ENCODE measurements around the gene LARP4B.

LARP4B gene

GRCh38 chr10:966466-967235 lies 35.1 kb upstream of the LARP4B start:
- H3K36me3 Mint-ChIP-seq (ENCODE audit: low read depth) = no peaks in the 10 kb centered on the region
- H3K27ac Mint-ChIP-seq = no peak overlapping the region

GRCh38 chr10:964988-965417 lies 33.5 kb upstream of the LARP4B start:
- Mint-ChIP-seq H3K9me3 (no peaks in the 10 kb centered on the region), H3K27me3 (ENCODE audit: low read depth) (peaks cover 20% of the 10 kb centered on the region), H3K27ac (no peak overlapping the region), H3K4me1 (ENCODE audit: low read depth) (peaks cover 5% of the 10 kb centered on the region), H3K4me3 (no peak overlapping the region), H3K36me3 (ENCODE audit: low read depth) (no peaks in the 10 kb centered on the region)

More at GRCh38 chr10:966466-967235, 35.1 kb upstream of the LARP4B start:
- no peak overlapping the region for H3K4me3 Mint-ChIP-seq
- H3K4me1 Mint-ChIP-seq (ENCODE audit: low read depth) = peaks cover 5% of the 10 kb centered on the region
- peaks cover 22% of the 10 kb centered on the region for H3K27me3 Mint-ChIP-seq (ENCODE audit: low read depth)
- no peaks in the 10 kb centered on the region for H3K9me3 Mint-ChIP-seq

- H3K9me3 Mint-ChIP-seq = no peaks in the 10 kb centered on the region
- peaks cover 15% of the 10 kb centered on the region for H3K27me3 Mint-ChIP-seq (ENCODE audit: low read depth)
- H3K4me1 Mint-ChIP-seq (ENCODE audit: low read depth) = peaks cover 5% of the 10 kb centered on the region
- no peaks in the 10 kb centered on the region for H3K36me3 Mint-ChIP-seq (ENCODE audit: low read depth)
- H3K27ac Mint-ChIP-seq = no peak overlapping the region
- no peak overlapping the region for H3K4me3 Mint-ChIP-seq
Observed at GRCh38 chr10:964321-964987, 32.9 kb upstream of the LARP4B start.

GRCh38 chr10:963655-964054 lies 32.1 kb upstream of the LARP4B start:
- Mint-ChIP-seq H3K27me3 (ENCODE audit: low read depth) (peaks cover 7% of the 10 kb centered on the region), H3K27ac (no peak overlapping the region), H3K4me1 (ENCODE audit: low read depth) (peaks cover 5% of the 10 kb centered on the region), H3K4me3 (no peak overlapping the region), H3K36me3 (ENCODE audit: low read depth) (no peaks in the 10 kb centered on the region), H3K9me3 (no peaks in the 10 kb centered on the region)

GRCh38 chr10:963186-963585 lies 31.7 kb upstream of the LARP4B start:
- Mint-ChIP-seq H3K9me3 (no peaks in the 10 kb centered on the region), H3K4me3 (no peak overlapping the region), H3K36me3 (ENCODE audit: low read depth) (no peaks in the 10 kb centered on the region), H3K27me3 (ENCODE audit: low read depth) (peaks cover 3% of the 10 kb centered on the region), H3K4me1 (ENCODE audit: low read depth) (peaks cover 5% of the 10 kb centered on the region), H3K27ac (no peak overlapping the region)

GRCh38 chr10:962342-962741 lies 30.8 kb upstream of the LARP4B start:
- H3K27ac Mint-ChIP-seq = no peak overlapping the region
- peaks cover 4% of the 10 kb centered on the region for H3K4me1 Mint-ChIP-seq (ENCODE audit: low read depth)
- peaks cover 3% of the 10 kb centered on the region for H3K27me3 Mint-ChIP-seq (ENCODE audit: low read depth)
- H3K36me3 Mint-ChIP-seq (ENCODE audit: low read depth) = no peaks in the 10 kb centered on the region
- H3K9me3 Mint-ChIP-seq = no peaks in the 10 kb centered on the region
- H3K4me3 Mint-ChIP-seq = no peak overlapping the region

GRCh38 chr10:958856-959255 lies 27.4 kb upstream of the LARP4B start:
- Mint-ChIP-seq H3K4me3 (no peak overlapping the region), H3K27ac (no peak overlapping the region), H3K27me3 (ENCODE audit: low read depth) (no peaks in the 10 kb centered on the region), H3K9me3 (no peaks in the 10 kb centered on the region), H3K4me1 (ENCODE audit: low read depth) (no peaks in the 10 kb centered on the region), H3K36me3 (ENCODE audit: low read depth) (no peaks in the 10 kb centered on the region)

GRCh38 chr10:958106-958505 lies 26.6 kb upstream of the LARP4B start:
- H3K27ac Mint-ChIP-seq = no peak overlapping the region
- no peak overlapping the region for H3K4me3 Mint-ChIP-seq
- H3K9me3 Mint-ChIP-seq = no peaks in the 10 kb centered on the region
- H3K27me3 Mint-ChIP-seq (ENCODE audit: low read depth) = no peaks in the 10 kb centered on the region
- H3K36me3 Mint-ChIP-seq (ENCODE audit: low read depth) = no peaks in the 10 kb centered on the region
- no peaks in the 10 kb centered on the region for H3K4me1 Mint-ChIP-seq (ENCODE audit: low read depth)

GRCh38 chr10:955820-956217 lies 24.3 kb upstream of the LARP4B start:
- no peaks in the 10 kb centered on the region for H3K4me1 Mint-ChIP-seq (ENCODE audit: low read depth)
- H3K27me3 Mint-ChIP-seq (ENCODE audit: low read depth) = peaks cover 5% of the 10 kb centered on the region
- H3K4me3 Mint-ChIP-seq = no peak overlapping the region
- H3K9me3 Mint-ChIP-seq = no peaks in the 10 kb centered on the region
- H3K36me3 Mint-ChIP-seq (ENCODE audit: low read depth) = no peaks in the 10 kb centered on the region
- H3K27ac Mint-ChIP-seq = no peak overlapping the region

GRCh38 chr10:955127-955819 lies 23.8 kb upstream of the LARP4B start:
- H3K4me3 Mint-ChIP-seq = no peak overlapping the region
- H3K36me3 Mint-ChIP-seq (ENCODE audit: low read depth) = no peaks in the 10 kb centered on the region
- no peak overlapping the region for H3K27ac Mint-ChIP-seq
- H3K27me3 Mint-ChIP-seq (ENCODE audit: low read depth) = peaks cover 8% of the 10 kb centered on the region
- no peaks in the 10 kb centered on the region for H3K4me1 Mint-ChIP-seq (ENCODE audit: low read depth)
- no peaks in the 10 kb centered on the region for H3K9me3 Mint-ChIP-seq

- H3K4me3 Mint-ChIP-seq = no peak overlapping the region
- no peaks in the 10 kb centered on the region for H3K36me3 Mint-ChIP-seq (ENCODE audit: low read depth)
- no peak overlapping the region for H3K27ac Mint-ChIP-seq
- no peaks in the 10 kb centered on the region for H3K9me3 Mint-ChIP-seq
- no peaks in the 10 kb centered on the region for H3K4me1 Mint-ChIP-seq (ENCODE audit: low read depth)
- peaks cover 11% of the 10 kb centered on the region for H3K27me3 Mint-ChIP-seq (ENCODE audit: low read depth)
Observed at GRCh38 chr10:954396-954795, 22.9 kb upstream of the LARP4B start.

- Mint-ChIP-seq H3K27me3 (ENCODE audit: low read depth) (peaks cover 11% of the 10 kb centered on the region), H3K36me3 (ENCODE audit: low read depth) (no peaks in the 10 kb centered on the region), H3K9me3 (no peaks in the 10 kb centered on the region), H3K4me3 (no peak overlapping the region), H3K4me1 (ENCODE audit: low read depth) (no peaks in the 10 kb centered on the region), H3K27ac (no peak overlapping the region)
Observed at GRCh38 chr10:953836-954235, 22.3 kb upstream of the LARP4B start.

- no peak overlapping the region for H3K4me3 Mint-ChIP-seq
- no peaks in the 10 kb centered on the region for H3K9me3 Mint-ChIP-seq
Observed at GRCh38 chr10:949446-949845, 17.9 kb upstream of the LARP4B start.

GRCh38 chr10:948347-948746 lies 16.8 kb upstream of the LARP4B start:
- Mint-ChIP-seq H3K4me3 (no peak overlapping the region), H3K4me1 (ENCODE audit: low read depth) (peaks cover 7% of the 10 kb centered on the region), H3K27me3 (ENCODE audit: low read depth) (peaks cover 11% of the 10 kb centered on the region), H3K27ac (no peak overlapping the region), H3K9me3 (no peaks in the 10 kb centered on the region), H3K36me3 (ENCODE audit: low read depth) (no peaks in the 10 kb centered on the region)

More at GRCh38 chr10:949446-949845, 17.9 kb upstream of the LARP4B start:
- no peaks in the 10 kb centered on the region for H3K36me3 Mint-ChIP-seq (ENCODE audit: low read depth)
- H3K27ac Mint-ChIP-seq = no peak overlapping the region
- H3K27me3 Mint-ChIP-seq (ENCODE audit: low read depth) = peaks cover 11% of the 10 kb centered on the region
- peaks cover 4% of the 10 kb centered on the region for H3K4me1 Mint-ChIP-seq (ENCODE audit: low read depth)

- H3K4me3 Mint-ChIP-seq = no peak overlapping the region
- H3K4me1 Mint-ChIP-seq (ENCODE audit: low read depth) = peaks cover 7% of the 10 kb centered on the region
- no peaks in the 10 kb centered on the region for H3K9me3 Mint-ChIP-seq
- no peak overlapping the region for H3K27ac Mint-ChIP-seq
- peaks cover 11% of the 10 kb centered on the region for H3K27me3 Mint-ChIP-seq (ENCODE audit: low read depth)
- no peaks in the 10 kb centered on the region for H3K36me3 Mint-ChIP-seq (ENCODE audit: low read depth)
Observed at GRCh38 chr10:947881-948280, 16.4 kb upstream of the LARP4B start.

Measured in T-helper 1 cell treated with Interleukin-12 subunit alpha and Interleukin-12 subunit beta and Interleukin-4 antibody, amounts not matched to agents 30 μg/mL and 1 μg/mL, for 36 hours (primary cell).